Spinal cord (tissue), 10 donors: ENCODE measurements around the gene CACNA1D. TPM values are rescaled to one million over a fixed set of nuclear protein-coding genes. Genes with fewer than 3 reads are reported as not detected.

Source experiments
- DNase-seq, 6 donors: peaks; one replicate each; pipeline versions ENCODE4 v3.0.0 to v3.0.0-alpha.2; 2013 to 2015; ENCODE audit warnings: low spot score in 6 of 6, low read depth in 4 of 6
- H3K27ac ChIP-seq: one replicate; pipeline ENCODE4 v1.5.1; 2013; ENCODE audit warnings: low read depth, low read length, control low read depth
- H3K27me3 ChIP-seq: one replicate; pipeline ENCODE4 v1.6.1; 2013; ENCODE audit warnings: low read length; ENCODE audit not compliant: control insufficient read depth, insufficient read depth
- H3K36me3 ChIP-seq: one replicate; pipeline ENCODE4 v1.6.1; 2013; ENCODE audit warnings: low read length; ENCODE audit not compliant: control insufficient read depth, insufficient read depth
- H3K4me1 ChIP-seq: one replicate; pipeline ENCODE4 v1.6.1; 2013; ENCODE audit warnings: low read length; ENCODE audit not compliant: control insufficient read depth, insufficient read depth
- H3K4me3 ChIP-seq: one replicate; pipeline ENCODE4 v1.5.1; 2013; ENCODE audit warnings: low read depth, low read length, control low read depth
- H3K9me3 ChIP-seq: one replicate; pipeline ENCODE4 v1.6.1; 2013; ENCODE audit warnings: low read length; ENCODE audit not compliant: control insufficient read depth, insufficient read depth
- whole genome bisulfite sequencing: methylation state at CpG from one replicate; pipeline ENCODE4 v1.1.5; 2013; ENCODE audit warnings: missing lambda C conversion rate; ENCODE audit not compliant: insufficient coverage; 5-methylcytosine and 5-hydroxymethylcytosine counted together
- polyA plus RNA-seq, 2 donors: library from polyadenylated mRNA; unstranded; fragments of 120-200 nt; gene quantifications; one replicate each; pipeline ENCODE4 v1.2.1, GENCODE V29; 2013; ENCODE audit not compliant: insufficient read length in 2 of 2
- total RNA-seq, 2 donors: library from RNA; depleted of rRNA in 1 of 2; stranded (reverse); fragments of 120-200 nt in 1 of 2; fragments of >200 nt in 1 of 2; gene quantifications; one replicate each; pipeline versions ENCODE4 v1.2.3 to v1.2.4, GENCODE V29; 2013 to 2014
- donor health status: healthy.

The CACNA1D gene
- total and polyA plus RNA-seq, 4 donors, result 14.1 to 37.5 (median 24.4) TPM

- 100% methylated on average over 2 of the region's 4 CpGs for WGBS
- no peaks in the 10 kb centered on the region for H3K27me3 ChIP-seq
- DNase-seq, result no peak
- no peaks in the 10 kb centered on the region for H3K9me3 ChIP-seq
- peaks cover 7% of the 10 kb centered on the region for H3K36me3 ChIP-seq
- H3K4me1 ChIP-seq, result peaks cover 32% of the 10 kb centered on the region
- H3K27ac ChIP-seq, result peak overlapping the region; percentile 22
- no peak overlapping the region for H3K4me3 ChIP-seq
These were observed 211.4 kb downstream of the CACNA1D start for GRCh38 chr3:53705774-53706173.

DNA sequence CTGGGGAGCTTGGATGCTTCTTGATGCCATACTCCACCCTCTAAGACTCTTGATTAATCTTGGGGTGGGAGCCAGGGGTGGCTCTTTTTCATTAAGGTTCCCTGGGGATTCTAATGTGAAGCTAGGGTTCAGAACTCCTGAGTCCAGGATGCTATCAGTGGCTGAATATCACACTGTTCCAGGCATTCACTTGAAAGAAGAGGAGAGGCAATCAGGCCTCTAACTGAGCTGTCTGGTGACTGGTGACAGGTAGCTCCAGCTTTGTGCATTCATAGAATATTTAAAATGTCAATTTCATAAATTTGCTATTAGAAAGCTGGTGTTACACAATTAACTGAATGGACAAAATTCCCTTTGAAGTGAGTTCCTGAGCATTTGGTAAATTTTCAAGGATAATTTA is 212.8 kb downstream of the CACNA1D start:
- Histone ChIP-seq H3K4me1 (peaks cover 35% of the 10 kb centered on the region), H3K36me3 (peaks cover 7% of the 10 kb centered on the region), H3K9me3 (no peaks in the 10 kb centered on the region), H3K27ac (no peak overlapping the region), H3K4me3 (no peak overlapping the region), H3K27me3 (no peaks in the 10 kb centered on the region)
- DNase-seq, result no peak

- 88% methylated on average over 3 of the region's 4 CpGs for WGBS
- no peak overlapping the region for H3K4me3 ChIP-seq
- no peak for DNase-seq
- no peaks in the 10 kb centered on the region for H3K27me3 ChIP-seq
- H3K27ac ChIP-seq, result no peak overlapping the region
- no peaks in the 10 kb centered on the region for H3K9me3 ChIP-seq
- H3K36me3 ChIP-seq, result peaks cover 7% of the 10 kb centered on the region
- peaks cover 35% of the 10 kb centered on the region for H3K4me1 ChIP-seq
These were observed 213.7 kb downstream of the CACNA1D start for GRCh38 chr3:53708001-53708621.

DNA sequence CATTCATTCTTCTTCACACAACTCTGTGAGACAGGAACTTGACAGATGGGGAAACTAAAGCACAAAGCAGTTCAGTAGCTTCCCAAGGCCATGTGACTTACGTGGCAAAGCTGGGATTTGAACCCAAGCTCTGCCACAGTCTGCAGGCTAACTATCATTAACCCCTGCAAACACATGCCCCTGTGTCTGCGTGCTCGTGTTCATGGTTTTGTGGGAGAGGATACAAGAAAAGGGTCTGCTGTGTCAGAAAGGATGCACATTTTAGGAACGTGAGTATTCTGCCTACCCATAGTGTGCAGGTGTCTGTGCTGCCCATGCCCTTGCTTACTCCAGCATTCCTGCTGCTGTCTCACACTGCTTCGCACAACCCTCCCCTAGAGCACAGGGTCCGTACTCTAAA is 214.8 kb downstream of the CACNA1D start:
- H3K4me3 ChIP-seq, result no peak overlapping the region

GRCh38 chr3:53709860-53710674 is 215.7 kb downstream of the CACNA1D start:
- 9% methylated on average over 9 of the region's 11 CpGs for WGBS
- no peaks in the 10 kb centered on the region for H3K36me3 ChIP-seq
- H3K9me3 ChIP-seq, result no peaks in the 10 kb centered on the region
- H3K27ac ChIP-seq, result no peak overlapping the region
- no peaks in the 10 kb centered on the region for H3K27me3 ChIP-seq
- peaks cover 21% of the 10 kb centered on the region for H3K4me1 ChIP-seq
- H3K4me3 ChIP-seq, result no peak overlapping the region
- DNase-seq, result peak in 5 of 6 donors; percentile 57 to 94 (median 67)

More for the DNA sequence above, 214.8 kb downstream of the CACNA1D start:
- H3K27me3 ChIP-seq, result no peaks in the 10 kb centered on the region
- DNase-seq, result no peak
- H3K27ac ChIP-seq, result no peak overlapping the region
- 83% methylated on average over 2 of the region's 6 CpGs for WGBS
- peaks cover 28% of the 10 kb centered on the region for H3K4me1 ChIP-seq
- H3K9me3 ChIP-seq, result no peaks in the 10 kb centered on the region
- H3K36me3 ChIP-seq, result no peaks in the 10 kb centered on the region

GRCh38 chr3:53711387-53711786 is 217.0 kb downstream of the CACNA1D start:
- no peak for DNase-seq
- Histone ChIP-seq H3K4me1 (peaks cover 9% of the 10 kb centered on the region), H3K4me3 (no peak overlapping the region), H3K27me3 (no peaks in the 10 kb centered on the region), H3K27ac (no peak overlapping the region), H3K9me3 (no peaks in the 10 kb centered on the region), H3K36me3 (no peaks in the 10 kb centered on the region)
- 69% methylated on average over 6 of the region's 6 CpGs for WGBS

- DNase-seq, result no peak
- Histone ChIP-seq H3K27me3 (no peaks in the 10 kb centered on the region), H3K4me1 (peaks cover 9% of the 10 kb centered on the region), H3K9me3 (no peaks in the 10 kb centered on the region), H3K4me3 (no peak overlapping the region), H3K36me3 (peaks cover 3% of the 10 kb centered on the region), H3K27ac (no peak overlapping the region)
- 92% methylated on average over 4 of the region's 4 CpGs for WGBS
These were observed 218.5 kb downstream of the CACNA1D start for GRCh38 chr3:53712817-53713388.

- Histone ChIP-seq H3K9me3 (no peaks in the 10 kb centered on the region), H3K27me3 (no peaks in the 10 kb centered on the region), H3K4me1 (peaks cover 9% of the 10 kb centered on the region), H3K27ac (no peak overlapping the region), H3K36me3 (peaks cover 7% of the 10 kb centered on the region), H3K4me3 (no peak overlapping the region)
- no peak for DNase-seq
- 95% methylated on average over 2 of the region's 2 CpGs for WGBS
These were observed 219.2 kb downstream of the CACNA1D start for GRCh38 chr3:53713626-53714025.

DNA sequence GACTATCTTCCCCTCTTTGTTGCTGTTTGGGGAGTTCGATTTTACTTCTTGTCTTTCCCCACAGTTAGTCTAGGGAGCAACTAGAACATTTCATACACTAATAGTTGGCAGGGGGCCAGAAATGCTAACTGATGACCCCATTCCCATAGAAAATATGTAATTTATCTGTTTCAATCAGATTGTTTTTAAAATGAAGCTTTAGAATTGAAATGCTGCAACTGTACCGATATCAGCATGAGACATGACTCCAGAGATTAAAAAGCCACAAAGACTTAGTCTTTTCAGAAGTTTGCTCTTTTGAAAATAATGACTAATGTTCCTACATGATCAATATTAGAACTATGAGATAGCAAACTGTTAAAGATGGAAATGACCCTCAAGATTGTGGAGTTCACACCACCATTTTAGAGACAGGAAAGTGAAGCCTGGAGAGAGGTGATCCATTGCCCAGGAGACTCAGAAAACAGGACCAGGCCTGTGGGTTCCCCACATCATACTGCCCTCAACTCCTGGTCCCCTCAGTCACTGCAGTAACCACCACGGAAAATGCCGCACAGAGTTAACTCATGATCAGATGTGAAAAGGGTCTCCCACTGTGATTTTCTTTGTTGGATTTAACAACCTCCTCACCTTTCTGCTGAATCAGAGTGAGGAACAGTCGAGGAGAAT is 221.5 kb downstream of the CACNA1D start:
- WGBS, result 20% methylated on average over 2 of the region's 5 CpGs

More for the DNA sequence above, 221.5 kb downstream of the CACNA1D start:
- no peak overlapping the region for H3K4me3 ChIP-seq
- peaks cover 7% of the 10 kb centered on the region for H3K4me1 ChIP-seq
- H3K27me3 ChIP-seq, result no peaks in the 10 kb centered on the region
- no peak overlapping the region for H3K27ac ChIP-seq
- H3K9me3 ChIP-seq, result no peaks in the 10 kb centered on the region
- no peak for DNase-seq
- H3K36me3 ChIP-seq, result peaks cover 7% of the 10 kb centered on the region
